GM10248 (cell line): ENCODE results near the gene RMC1.

Experiments used
- CTCF ChIA-PET: fragments of 300-600 bp; sonication (Branson Sonifier 250); formaldehyde crosslinking; extraction: SDS; loops from one replicate; lab custom pipeline; 2021; ENCODE audit warnings: antibody characterized with exemption; lab: Yijun Ruan, JAX
- POLR2A ChIA-PET: fragments of 350-650 bp; sonication (Branson Sonifier 250); formaldehyde crosslinking; extraction: SDS; loops from one replicate; lab custom pipeline; 2020; ENCODE audit warnings: antibody characterized with exemption; lab: Yijun Ruan, JAX
- DNase-seq: peaks from one replicate; pipeline ENCODE4 v3.0.0; 2012; ENCODE audit errors: extremely low spot score
- TF ChIP-seq, protein P1 (sequence below): IDR thresholded peaks from 2 replicates; pipeline ENCODE4 v1.5.1; 2012; ENCODE audit warnings: mild to moderate bottlenecking, low read depth; ENCODE audit errors: extremely low read depth, missing control alignments, control extremely low read depth

RMC1 gene

DNA sequence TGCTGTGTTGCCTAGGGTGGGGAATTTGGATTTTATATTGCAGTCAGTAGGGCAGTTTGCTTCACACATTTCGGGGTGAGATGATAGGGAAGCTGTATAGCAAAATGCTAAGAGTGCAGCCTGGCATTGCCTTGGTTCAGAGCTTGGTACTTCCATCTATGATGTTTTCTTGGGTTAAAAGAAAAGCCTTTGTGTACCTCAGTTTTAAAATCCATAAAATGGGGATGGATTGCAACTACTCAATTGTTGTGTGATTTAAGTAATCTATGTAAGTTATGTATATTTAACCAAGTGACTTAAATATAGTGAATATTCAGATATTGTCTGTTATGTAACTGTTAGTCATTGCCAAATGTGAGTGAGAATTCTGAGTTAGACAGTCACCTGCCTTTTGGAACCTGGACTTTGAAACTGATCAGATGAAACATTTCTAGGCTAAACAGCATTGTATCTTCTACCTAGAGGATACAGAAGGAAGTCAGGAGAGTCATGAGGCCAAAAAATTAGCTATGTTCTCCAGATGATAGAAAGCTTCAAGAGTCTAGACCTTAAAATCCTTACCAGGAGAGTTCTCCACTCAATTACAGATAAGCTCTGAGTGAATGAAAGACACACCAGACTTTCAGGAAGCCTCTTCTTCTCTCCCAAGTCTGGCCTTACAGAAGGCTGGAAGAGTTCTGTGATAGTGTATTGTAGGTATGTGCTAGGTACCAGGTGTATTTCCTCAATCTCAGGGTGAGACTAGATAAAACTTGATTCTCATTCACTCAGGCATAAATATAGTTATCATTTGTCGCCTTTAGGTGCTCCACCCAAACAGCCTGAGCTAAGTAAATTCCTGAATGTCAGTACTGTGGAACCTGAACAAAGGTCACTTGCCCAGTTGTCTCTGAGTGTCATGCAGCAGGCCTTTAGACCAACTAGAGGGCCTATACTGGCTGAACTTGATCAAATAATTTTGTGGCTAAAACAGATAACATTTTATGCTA, 42.7 kb upstream of the RMC1 start:
- POLR2A ChIA-PET, result interaction anchor here (1.0 kb wide), 1 partner anchor 28 kb away, joined by 3 read pairs; no protein-coding TSS in a partner anchor
- TF ChIP-seq, protein P1, sequence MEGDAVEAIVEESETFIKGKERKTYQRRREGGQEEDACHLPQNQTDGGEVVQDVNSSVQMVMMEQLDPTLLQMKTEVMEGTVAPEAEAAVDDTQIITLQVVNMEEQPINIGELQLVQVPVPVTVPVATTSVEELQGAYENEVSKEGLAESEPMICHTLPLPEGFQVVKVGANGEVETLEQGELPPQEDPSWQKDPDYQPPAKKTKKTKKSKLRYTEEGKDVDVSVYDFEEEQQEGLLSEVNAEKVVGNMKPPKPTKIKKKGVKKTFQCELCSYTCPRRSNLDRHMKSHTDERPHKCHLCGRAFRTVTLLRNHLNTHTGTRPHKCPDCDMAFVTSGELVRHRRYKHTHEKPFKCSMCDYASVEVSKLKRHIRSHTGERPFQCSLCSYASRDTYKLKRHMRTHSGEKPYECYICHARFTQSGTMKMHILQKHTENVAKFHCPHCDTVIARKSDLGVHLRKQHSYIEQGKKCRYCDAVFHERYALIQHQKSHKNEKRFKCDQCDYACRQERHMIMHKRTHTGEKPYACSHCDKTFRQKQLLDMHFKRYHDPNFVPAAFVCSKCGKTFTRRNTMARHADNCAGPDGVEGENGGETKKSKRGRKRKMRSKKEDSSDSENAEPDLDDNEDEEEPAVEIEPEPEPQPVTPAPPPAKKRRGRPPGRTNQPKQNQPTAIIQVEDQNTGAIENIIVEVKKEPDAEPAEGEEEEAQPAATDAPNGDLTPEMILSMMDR, result no peak
- CTCF ChIA-PET, result interaction anchor here (0.8 to 1.3 kb wide), 4 partner anchors 9 to 56 kb away, joined by 3 to 4 read pairs (median 4); no protein-coding TSS in a partner anchor
- no peak for DNase-seq

DNA sequence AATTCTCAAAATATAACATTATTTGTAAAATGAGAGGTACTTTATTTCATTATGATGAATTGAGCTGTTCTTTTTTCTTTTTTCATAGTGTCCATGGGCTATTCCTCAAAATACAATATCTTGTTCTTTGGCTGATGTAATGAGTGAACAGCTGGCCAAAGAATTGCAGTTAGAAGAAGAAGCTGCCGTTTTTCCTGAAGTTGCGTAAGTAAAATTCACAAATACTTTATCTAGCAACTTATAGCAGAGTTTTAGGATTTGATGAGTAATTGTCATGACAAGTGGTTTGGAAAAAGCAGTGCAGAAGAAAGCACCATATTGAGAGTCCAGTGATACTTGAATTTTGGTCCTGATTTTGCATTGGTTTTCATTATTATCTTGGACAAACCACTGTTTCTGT, 40.4 kb upstream of the RMC1 start:
- TF ChIP-seq, protein P1, result no peak
- ChIA-PET POLR2A (no interaction called here), CTCF (interaction anchor here (1.0 to 1.4 kb wide), 3 partner anchors 14 to 36 kb away, joined by 3 to 4 read pairs (median 3); no protein-coding TSS in a partner anchor)
- no peak for DNase-seq

DNA sequence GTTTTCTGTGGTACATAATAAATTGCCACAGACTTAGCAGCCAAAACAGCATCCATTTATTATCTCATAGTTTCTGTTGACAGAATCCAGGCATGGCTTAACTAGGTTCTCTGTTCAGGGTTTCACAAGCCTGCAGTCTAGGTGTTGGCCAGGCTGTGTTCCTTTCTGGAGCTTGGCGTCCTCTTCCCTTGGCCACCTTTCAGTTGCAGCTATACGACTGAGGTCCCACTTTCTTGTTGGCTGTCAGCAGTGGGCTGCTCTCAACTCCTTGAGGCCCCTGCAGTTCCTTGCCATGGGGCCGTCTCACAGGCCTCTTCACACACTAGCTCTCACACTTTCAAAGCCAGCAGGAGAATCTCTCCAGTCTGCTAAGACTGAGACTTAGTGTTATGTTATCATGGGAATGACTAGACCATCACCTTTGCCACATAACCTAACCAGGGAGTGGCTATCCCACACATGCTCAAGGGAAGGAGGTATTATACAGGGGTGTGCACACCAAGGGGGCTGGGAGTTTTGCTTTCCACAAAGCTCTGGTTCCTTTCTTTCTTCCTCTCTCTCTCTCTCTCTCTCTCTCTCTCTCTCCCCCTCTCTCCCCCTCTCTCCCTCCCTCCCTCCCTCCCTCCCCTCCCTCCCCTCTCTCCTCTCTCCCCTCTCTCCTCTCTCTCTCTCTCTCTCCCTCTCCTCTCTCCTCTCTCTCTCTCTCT, 34.4 kb upstream of the RMC1 start:
- CTCF ChIA-PET, result interaction anchor here (1.0 to 2.1 kb wide), 5 partner anchors 9 to 30 kb away, joined by 3 to 8 read pairs (median 4); no protein-coding TSS in a partner anchor
- POLR2A ChIA-PET, result interaction anchor here (1.1 kb wide), 1 partner anchor 14 kb away, joined by 3 read pairs; no protein-coding TSS in a partner anchor
- DNase-seq, result no peak
- TF ChIP-seq, protein P1, result no peak

DNA sequence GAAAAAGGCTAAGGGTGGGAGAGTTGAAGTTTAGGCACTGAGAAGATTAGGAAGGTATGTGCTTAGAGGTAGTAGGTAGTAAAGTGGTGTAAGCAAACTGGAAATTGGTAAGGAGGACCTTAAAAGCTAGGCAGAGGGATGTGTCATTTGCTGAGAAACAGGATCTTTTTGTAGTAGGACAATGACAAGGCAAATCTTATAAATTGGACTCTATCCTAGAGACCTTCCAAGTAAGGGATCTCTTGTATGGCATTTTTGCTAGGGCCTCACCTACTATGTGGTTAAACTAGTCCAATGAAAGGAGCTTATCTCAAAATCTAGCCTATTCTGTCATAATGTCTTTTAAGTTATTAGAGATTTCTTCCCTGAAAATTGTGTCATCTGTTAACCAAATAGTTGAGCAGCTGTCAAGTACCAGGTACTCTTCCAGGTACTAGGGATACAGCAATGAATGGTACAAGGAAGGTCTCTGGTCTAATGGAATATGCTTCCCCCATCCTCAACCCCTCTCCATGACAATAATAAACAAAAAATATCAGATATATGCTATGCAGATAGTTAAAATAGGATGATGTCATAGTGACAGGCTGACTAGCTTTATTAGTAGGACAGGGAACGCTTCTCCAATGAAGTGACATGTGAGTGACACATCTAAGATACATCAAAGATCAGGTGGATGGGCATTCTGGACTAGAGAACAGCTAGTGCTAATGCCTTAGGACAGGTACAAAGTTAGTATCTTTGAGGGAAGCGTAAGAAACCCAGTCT, 32.5 kb upstream of the RMC1 start:
- TF ChIP-seq, protein P1, result no peak
- POLR2A ChIA-PET, result interaction anchor here (1.3 kb wide), 1 partner anchor 13 kb away, joined by 3 read pairs; no protein-coding TSS in a partner anchor
- DNase-seq, result no peak
- CTCF ChIA-PET, result interaction anchor here (0.8 to 2.1 kb wide), 4 partner anchors 17 to 339 kb away, joined by 3 to 8 read pairs (median 4); no protein-coding TSS in a partner anchor

DNA sequence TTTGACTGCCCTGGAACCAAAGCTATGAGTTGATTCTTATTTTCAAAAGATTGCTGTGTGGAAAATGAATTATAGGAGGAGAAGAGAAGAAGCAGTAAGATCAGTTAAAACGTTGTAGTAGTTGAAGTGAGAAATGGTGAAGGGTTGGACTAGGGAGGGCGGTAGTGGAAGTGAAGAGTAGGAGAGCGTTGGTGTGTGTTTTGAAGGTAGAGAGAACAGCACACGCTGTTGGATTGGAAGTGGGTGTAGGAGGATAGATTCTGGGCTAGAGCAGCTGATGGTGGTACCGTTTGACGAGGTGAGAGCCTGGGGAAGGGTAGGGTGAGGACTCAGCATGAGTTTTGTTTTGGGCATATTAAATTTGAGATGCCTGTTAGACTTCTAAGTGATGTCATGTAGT, 31.8 kb upstream of the RMC1 start:
- no peak for DNase-seq
- TF ChIP-seq, protein P1, result no peak
- ChIA-PET CTCF (interaction anchor here (0.8 to 1.1 kb wide), 2 partner anchors 16 to 18 kb away, joined by 3 read pairs; no protein-coding TSS in a partner anchor), POLR2A (interaction anchor here (1.3 kb wide), 1 partner anchor 13 kb away, joined by 3 read pairs; no protein-coding TSS in a partner anchor)
